Esophagus squamous epithelium (tissue), 5 donors: ENCODE data around the gene SMARCA2. TPM values are rescaled to one million over a fixed set of nuclear protein-coding genes. Genes with fewer than 3 reads are reported as not detected.
A peak's percentile ranks its signal among the peaks of the same experiment; 100 is the strongest.

Experiments used
- DNase-seq: peaks from one replicate; lab custom pipeline; 2025; lab: John Stamatoyannopoulos, UW
- H3K27ac ChIP-seq, 4 donors: fragments of 200-600 bp; sonication (generic); one replicate each; pipeline ENCODE4 v1.5.1; 2016 to 2019; ENCODE audit warnings: mild to moderate bottlenecking in 1 of 4
- H3K27me3 ChIP-seq, 4 donors: fragments of 200-600 bp; sonication (generic); 1 replicate in 3 of 4; 2 replicates in 1 of 4; pipeline versions ENCODE4 v1.5.1 to v1.6.0; 2017 to 2021; ENCODE audit warnings: antibody characterized with exemption in 1 of 4
- H3K36me3 ChIP-seq, 3 donors: fragments of 200-600 bp; sonication (generic); one replicate each; pipeline ENCODE4 v1.5.1; 2016 to 2019
- H3K4me1 ChIP-seq, 3 donors: fragments of 200-600 bp; sonication (generic); one replicate each; pipeline ENCODE4 v1.5.1; 2017 to 2019
- H3K4me3 ChIP-seq, 4 donors: fragments of 200-600 bp; sonication (generic); 1 replicate in 3 of 4; 2 replicates in 1 of 4; pipeline ENCODE4 v1.5.1; 2016 to 2019; ENCODE audit warnings: mild to moderate bottlenecking in 2 of 4, moderate library complexity in 1 of 4
- H3K9me3 ChIP-seq, 3 donors: fragments of 200-600 bp; sonication (generic); one replicate each; pipeline ENCODE4 v1.5.1; 2016 to 2019
- POLR2A ChIP-seq, 4 donors: fragments of 450-650 bp; IDR thresholded peaks; one replicate each; pipeline ENCODE4 v1.6.1; 2017; ENCODE audit warnings: antibody characterized with exemption in 4 of 4, mild to moderate bottlenecking in 4 of 4, moderate library complexity in 3 of 4
- WGBS, 2 donors: methylation state at CpG; one replicate each; pipeline ENCODE4 v1.1.5; 2018; 5-methylcytosine and 5-hydroxymethylcytosine counted together
- intact Hi-C: fragments of 100-400 bp; cut with DNase I; formaldehyde crosslinking; loops from one replicate; pipeline ENCODE4 v1.15.0; 2022
- total RNA-seq, 4 donors: library from RNA; depleted of rRNA; stranded (reverse); fragments of >200 nt; gene quantifications; one replicate each; pipeline ENCODE4 v1.1.0, GENCODE V29; 2016
- TF ChIP-seq, protein P1 (sequence below), 6 experiments: fragments of 450-650 bp in 4 of 6; fragments of 200-600 bp in 2 of 6; sonication (generic) in 2 of 6; IDR thresholded peaks; one replicate each; pipeline ENCODE4 v1.5.1; 2016 to 2019; ENCODE audit warnings: antibody characterized with exemption in 6 of 6, mild to moderate bottlenecking in 4 of 6, moderate library complexity in 4 of 6
- donor health status: DM: yes; HTN: yes; CAD: no.

SMARCA2 gene
- total RNA-seq, 4 donors from 2014 or later: 51.0 to 93.3 (median 64.1) TPM

DNA sequence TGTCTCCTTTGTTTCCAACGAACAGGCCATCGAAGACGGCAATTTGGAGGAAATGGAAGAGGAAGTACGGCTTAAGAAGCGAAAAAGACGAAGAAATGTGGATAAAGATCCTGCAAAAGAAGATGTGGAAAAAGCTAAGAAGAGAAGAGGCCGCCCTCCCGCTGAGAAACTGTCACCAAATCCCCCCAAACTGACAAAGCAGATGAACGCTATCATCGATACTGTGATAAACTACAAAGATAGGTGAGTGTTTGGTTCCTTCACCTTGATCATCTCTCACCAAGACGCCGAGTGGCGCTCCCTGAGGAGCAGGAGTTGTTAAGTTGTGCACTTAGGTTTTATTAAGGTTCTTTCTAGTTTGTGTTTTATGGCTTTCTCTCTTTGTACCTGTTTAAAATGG is 146.5 kb downstream of the SMARCA2 start:
- H3K4me3 ChIP-seq: no peak overlapping the region
- intact Hi-C loops: no loop called here
- H3K36me3 ChIP-seq: peaks cover 0 to 29% (median 0%) of the 10 kb centered on the region in 3 donors
- no peak for TF ChIP-seq POLR2A (IDR thresholded peaks at IDR 0.05)
- TF ChIP-seq, protein P1, sequence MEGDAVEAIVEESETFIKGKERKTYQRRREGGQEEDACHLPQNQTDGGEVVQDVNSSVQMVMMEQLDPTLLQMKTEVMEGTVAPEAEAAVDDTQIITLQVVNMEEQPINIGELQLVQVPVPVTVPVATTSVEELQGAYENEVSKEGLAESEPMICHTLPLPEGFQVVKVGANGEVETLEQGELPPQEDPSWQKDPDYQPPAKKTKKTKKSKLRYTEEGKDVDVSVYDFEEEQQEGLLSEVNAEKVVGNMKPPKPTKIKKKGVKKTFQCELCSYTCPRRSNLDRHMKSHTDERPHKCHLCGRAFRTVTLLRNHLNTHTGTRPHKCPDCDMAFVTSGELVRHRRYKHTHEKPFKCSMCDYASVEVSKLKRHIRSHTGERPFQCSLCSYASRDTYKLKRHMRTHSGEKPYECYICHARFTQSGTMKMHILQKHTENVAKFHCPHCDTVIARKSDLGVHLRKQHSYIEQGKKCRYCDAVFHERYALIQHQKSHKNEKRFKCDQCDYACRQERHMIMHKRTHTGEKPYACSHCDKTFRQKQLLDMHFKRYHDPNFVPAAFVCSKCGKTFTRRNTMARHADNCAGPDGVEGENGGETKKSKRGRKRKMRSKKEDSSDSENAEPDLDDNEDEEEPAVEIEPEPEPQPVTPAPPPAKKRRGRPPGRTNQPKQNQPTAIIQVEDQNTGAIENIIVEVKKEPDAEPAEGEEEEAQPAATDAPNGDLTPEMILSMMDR (IDR thresholded peaks at IDR 0.05): no peak
- no peaks in the 10 kb centered on the region for H3K27me3 ChIP-seq
- no peaks in the 10 kb centered on the region for H3K9me3 ChIP-seq
- H3K4me1 ChIP-seq: peaks cover 10 to 80% (median 13%) of the 10 kb centered on the region in 3 donors
- 85 to 96% methylated on average over 10 of the region's 13 CpGs for WGBS, 2 donors
- DNase-seq: no peak
- H3K27ac ChIP-seq: peak overlapping the region in 2 of 4 donors; percentile 90 to 92

DNA sequence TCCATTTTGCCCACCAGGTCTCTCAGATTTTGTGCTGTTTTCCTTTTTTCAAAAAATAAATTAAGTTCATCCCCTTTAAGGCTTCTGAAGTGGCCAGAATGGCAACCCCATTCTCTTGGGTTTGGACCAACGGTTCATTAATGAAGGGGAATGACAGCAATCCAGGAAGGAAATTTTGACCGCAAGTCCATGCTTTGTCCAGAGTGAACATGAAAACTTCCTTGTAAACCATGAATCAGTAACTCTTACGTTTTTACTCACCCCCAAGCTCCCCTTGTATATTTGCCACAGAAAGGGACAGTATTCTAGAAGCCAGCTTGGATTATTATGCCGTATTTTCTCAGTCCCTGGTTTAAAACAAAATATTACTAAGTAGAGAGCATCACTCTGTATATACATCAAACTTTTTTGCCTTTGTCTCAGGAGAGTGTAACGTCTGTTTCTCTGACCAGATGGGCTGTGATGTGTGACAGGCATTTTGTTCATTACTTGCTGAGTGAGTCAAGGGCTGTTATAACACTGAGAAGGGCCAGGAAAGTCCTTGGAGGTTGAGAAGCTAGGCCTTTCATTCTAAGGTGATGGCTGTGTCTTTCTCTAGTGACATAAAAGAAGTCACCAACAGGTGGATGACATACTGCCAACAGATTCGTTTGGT is 148.2 kb downstream of the SMARCA2 start:
- no peak overlapping the region for H3K4me3 ChIP-seq
- H3K9me3 ChIP-seq: no peaks in the 10 kb centered on the region
- WGBS, 2 donors: 42 to 65% methylated on average over 6 of the region's 6 CpGs
- H3K36me3 ChIP-seq: peaks cover 0 to 46% (median 0%) of the 10 kb centered on the region in 3 donors
- no peak for DNase-seq
- TF ChIP-seq POLR2A (IDR thresholded peaks at IDR 0.05): no peak
- TF ChIP-seq, protein P1 (IDR thresholded peaks at IDR 0.05): no peak
- intact Hi-C loops: no loop called here
- H3K27ac ChIP-seq: peak overlapping the region in 3 of 4 donors; percentile 2 to 52 (median 18)
- H3K27me3 ChIP-seq: no peaks in the 10 kb centered on the region
- H3K4me1 ChIP-seq: peaks cover 3 to 66% (median 7%) of the 10 kb centered on the region in 3 donors

DNA sequence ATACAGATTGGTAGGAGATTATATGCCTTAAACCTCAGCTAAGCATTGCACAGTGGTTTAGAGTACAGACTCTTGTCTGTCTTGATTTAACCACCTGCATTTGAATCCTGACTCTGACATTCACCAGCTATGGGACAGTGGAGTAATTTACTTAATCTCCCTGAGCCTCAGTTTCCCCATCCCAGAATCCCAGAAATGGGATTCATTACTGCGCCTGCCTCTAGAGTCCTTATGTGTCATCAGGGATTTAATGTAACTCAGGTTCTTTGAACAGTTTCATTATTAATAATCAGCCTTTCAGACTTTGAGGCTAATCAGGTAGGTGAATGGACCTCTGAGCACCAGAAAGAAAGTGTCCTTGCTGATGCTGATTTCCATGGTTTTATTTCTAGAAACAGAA is 149.1 kb downstream of the SMARCA2 start:
- H3K27ac ChIP-seq: no peak overlapping the region
- H3K9me3 ChIP-seq: no peaks in the 10 kb centered on the region
- no peak for DNase-seq
- no peaks in the 10 kb centered on the region for H3K27me3 ChIP-seq
- no peak for TF ChIP-seq POLR2A (IDR thresholded peaks at IDR 0.05)
- TF ChIP-seq, protein P1 (IDR thresholded peaks at IDR 0.05): no peak
- H3K4me3 ChIP-seq: no peak overlapping the region
- peaks cover 3 to 61% (median 7%) of the 10 kb centered on the region in 3 donors for H3K4me1 ChIP-seq
- intact Hi-C loops: no loop called here
- 91 to 94% methylated on average over 1 of the region's 1 CpG for WGBS, 2 donors
- peaks cover 0 to 55% (median 0%) of the 10 kb centered on the region in 3 donors for H3K36me3 ChIP-seq

DNA sequence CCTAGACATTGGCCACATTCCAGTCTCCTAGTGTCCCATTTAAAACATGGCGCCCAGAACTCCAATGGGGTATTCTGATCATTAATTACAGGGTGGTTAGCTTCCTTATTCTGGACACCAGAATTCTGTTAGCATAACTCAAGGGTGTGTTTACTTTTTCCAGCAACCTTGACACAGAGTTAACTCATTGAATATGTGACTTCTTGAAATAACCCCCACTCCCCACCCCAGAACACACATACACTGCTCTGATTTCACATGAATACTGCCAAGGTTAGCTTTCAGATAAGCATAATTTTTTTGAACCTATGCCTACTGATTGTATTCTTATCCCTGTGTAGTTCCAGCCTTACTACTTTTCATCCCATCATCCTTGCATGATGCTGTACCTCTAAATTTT is 151.1 kb downstream of the SMARCA2 start:
- Histone ChIP-seq H3K27ac (no peak overlapping the region), H3K9me3 (no peaks in the 10 kb centered on the region), H3K36me3 (peaks cover 0 to 72% (median 0%) of the 10 kb centered on the region in 3 donors), H3K4me3 (no peak overlapping the region), H3K27me3 (no peaks in the 10 kb centered on the region), H3K4me1 (peaks cover 4 to 60% (median 9%) of the 10 kb centered on the region in 3 donors)
- intact Hi-C loops: no loop called here
- WGBS, 2 donors: 100% methylated on average over 1 of the region's 1 CpG
- DNase-seq: no peak
- TF ChIP-seq, protein P1 (IDR thresholded peaks at IDR 0.05): no peak
- no peak for TF ChIP-seq POLR2A (IDR thresholded peaks at IDR 0.05)

DNA sequence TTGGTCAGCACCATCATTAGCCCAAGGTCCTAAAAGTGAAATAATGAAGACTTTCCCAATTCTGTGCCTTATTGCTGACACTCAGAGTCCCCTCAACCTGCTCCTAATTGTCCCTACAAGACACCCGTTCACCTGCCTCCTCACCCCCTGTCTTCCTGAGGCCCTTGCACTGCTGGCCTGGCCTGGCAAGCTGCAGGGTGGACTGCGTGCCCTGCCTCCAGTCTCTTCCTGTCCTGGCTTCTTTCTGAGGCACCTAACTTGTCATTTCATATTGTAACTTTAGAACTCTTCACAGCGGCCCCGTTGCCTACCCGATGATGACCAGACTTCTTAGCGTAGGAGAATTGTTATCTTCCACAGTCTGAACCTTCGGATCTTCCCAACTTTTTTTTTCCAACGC is 153.9 kb downstream of the SMARCA2 start:
- Histone ChIP-seq H3K9me3 (no peaks in the 10 kb centered on the region), H3K27ac (peak overlapping the region in 1 of 4 donors; percentile 86), H3K4me3 (no peak overlapping the region), H3K36me3 (peaks cover 0 to 69% (median 0%) of the 10 kb centered on the region in 3 donors), H3K4me1 (peaks cover 0 to 48% (median 13%) of the 10 kb centered on the region in 3 donors), H3K27me3 (no peaks in the 10 kb centered on the region)
- DNase-seq: no peak
- 95 to 98% methylated on average over 8 of the region's 8 CpGs for WGBS, 2 donors
- intact Hi-C loops: no loop called here
- TF ChIP-seq, protein P1 (IDR thresholded peaks at IDR 0.05): no peak
- TF ChIP-seq POLR2A (IDR thresholded peaks at IDR 0.05): no peak
